DMS79 treated with DMSO at 0.1 percent for 48 hours (cell line): ENCODE measurements around the gene TUB.
A peak's percentile ranks its signal among the peaks of the same experiment; 100 is the strongest.

ENCODE experiments used
- DNase-seq: peaks from one replicate; lab custom pipeline; 2025; lab: John Stamatoyannopoulos, UW

The TUB gene

GRCh38 chr11:8080674-8081590 lies at the start of gene TUB:
Gene TUB (plus strand): TSS chr11:8081211. CDS start chr11:8081511, 300 bp downstream.
- DNase-seq: no peak

- DNase-seq: no peak
These were observed 49.5 kb upstream of the TUB start for GRCh38 chr11:8031248-8032115.

GRCh38 chr11:8032122-8032521 lies 48.9 kb upstream of the TUB start:
- no peak for DNase-seq

- DNase-seq: no peak
These were observed 48.3 kb upstream of the TUB start for GRCh38 chr11:8032576-8033304.

GRCh38 chr11:8033305-8034105 lies 47.5 kb upstream of the TUB start:
- DNase-seq: peak; percentile 90

GRCh38 chr11:8034106-8034585 lies 46.9 kb upstream of the TUB start:
- DNase-seq: no peak

- DNase-seq: no peak
These were observed 46.3 kb upstream of the TUB start for GRCh38 chr11:8034604-8035190.

GRCh38 chr11:8035200-8035855 lies 45.7 kb upstream of the TUB start:
- DNase-seq: no peak

GRCh38 chr11:8036002-8036802 lies 44.8 kb upstream of the TUB start:
- DNase-seq: no peak

GRCh38 chr11:8036986-8037385 lies 44.0 kb upstream of the TUB start:
- no peak for DNase-seq

- DNase-seq: peak; percentile 28
These were observed 42.6 kb upstream of the TUB start for GRCh38 chr11:8038393-8038792.

GRCh38 chr11:8038811-8039529 lies 42.0 kb upstream of the TUB start:
- DNase-seq: no peak

GRCh38 chr11:8039530-8040260 lies 41.3 kb upstream of the TUB start:
- no peak for DNase-seq

- DNase-seq: no peak
These were observed 40.6 kb upstream of the TUB start for GRCh38 chr11:8040261-8040920.

GRCh38 chr11:8040921-8041285 lies 40.1 kb upstream of the TUB start:
- no peak for DNase-seq

GRCh38 chr11:8041576-8041975 lies 39.4 kb upstream of the TUB start:
- DNase-seq: no peak

- no peak for DNase-seq
These were observed 37.3 kb upstream of the TUB start for GRCh38 chr11:8043756-8044155.

- no peak for DNase-seq
These were observed 35.2 kb upstream of the TUB start for GRCh38 chr11:8045839-8046238.
